Lower lobe of right lung (tissue), 2 donors: ENCODE results near the gene SMIM26. TPM values are rescaled to one million over a fixed set of nuclear protein-coding genes. Genes with fewer than 3 reads are reported as not detected.

Experiments used
- ATAC-seq, 2 donors: fragments of 200-7000 bp; cut with Tn5 transposase; one replicate each; pipeline ENCODE4 v1.9.1; 2020 to 2022; ENCODE audit warnings: mild to moderate bottlenecking in 2 of 2, moderate library complexity in 2 of 2
- DNase-seq: peaks from one replicate; pipeline ENCODE4 v3.0.0-alpha.2; 2020
- H3K27ac ChIP-seq: fragments of 200-600 bp; one replicate; pipeline ENCODE4 v1.8.0; 2022
- H3K27me3 ChIP-seq: fragments of 200-600 bp; one replicate; pipeline ENCODE4 v1.8.0; 2022; ENCODE audit warnings: low read depth
- H3K36me3 ChIP-seq: fragments of 200-600 bp; one replicate; pipeline ENCODE4 v1.8.0; 2022; ENCODE audit warnings: mild to moderate bottlenecking
- H3K4me1 ChIP-seq: fragments of 200-600 bp; one replicate; pipeline ENCODE4 v1.8.0; 2022
- H3K4me3 ChIP-seq: fragments of 200-600 bp; one replicate; pipeline ENCODE4 v1.8.0; 2022; ENCODE audit warnings: mild to moderate bottlenecking
- H3K9me3 ChIP-seq: fragments of 200-600 bp; one replicate; pipeline ENCODE4 v1.8.0; 2022
- CTCF ChIP-seq: fragments of 200-600 bp; IDR thresholded peaks from one replicate; pipeline ENCODE4 v1.8.0; 2022; ENCODE audit warnings: antibody characterized with exemption, mild to moderate bottlenecking
- intact Hi-C: fragments of 100-400 bp; cut with DNase I; formaldehyde crosslinking; loops from one replicate; pipeline ENCODE4 v1.11.0; 2022
- total RNA-seq: library from RNA; stranded (reverse); fragmentation: NEBNext Ultra II Directional; extraction: Animal tissue kit (Norgen Biotek cat#: 25700); gene quantifications from one replicate; pipeline ENCODE4 v1.2.1, GENCODE V29; 2021
- donor health status: DM: no; HTN: yes; CAD: no; lungs with severe emphysema.

SMIM26 gene
- total RNA-seq, 1 donor from 2014 or later, result 56.4 TPM

- DNase-seq (no peak), ATAC-seq (no peak)
- no peak for TF ChIP-seq CTCF
These were observed 29.6 kb upstream of the SMIM26 start for GRCh38 chr20:18537651-18538050.

GRCh38 chr20:18541741-18542140 lies 25.5 kb upstream of the SMIM26 start:
- no peaks in the 10 kb centered on the region for H3K27me3 ChIP-seq
- peaks cover 88% of the 10 kb centered on the region for H3K36me3 ChIP-seq
- no peak overlapping the region for H3K4me3 ChIP-seq
- intact Hi-C loops, result no loop called here
- no peaks in the 10 kb centered on the region for H3K9me3 ChIP-seq
- H3K27ac ChIP-seq, result no peak overlapping the region
- no peak for ATAC-seq
- TF ChIP-seq CTCF, result no peak
- no peaks in the 10 kb centered on the region for H3K4me1 ChIP-seq
- no peak for DNase-seq

More at GRCh38 chr20:18537651-18538050, 29.6 kb upstream of the SMIM26 start:
- no peak overlapping the region for H3K4me3 ChIP-seq
- intact Hi-C loops, result no loop called here
- no peak overlapping the region for H3K27ac ChIP-seq
- H3K9me3 ChIP-seq, result no peaks in the 10 kb centered on the region
- no peaks in the 10 kb centered on the region for H3K4me1 ChIP-seq
- no peaks in the 10 kb centered on the region for H3K27me3 ChIP-seq
- H3K36me3 ChIP-seq, result peaks cover 88% of the 10 kb centered on the region

- H3K4me3 ChIP-seq, result no peak overlapping the region
- H3K4me1 ChIP-seq, result no peaks in the 10 kb centered on the region
- no peak overlapping the region for H3K27ac ChIP-seq
- H3K36me3 ChIP-seq, result peaks cover 91% of the 10 kb centered on the region
- no peak for ATAC-seq
- no peaks in the 10 kb centered on the region for H3K9me3 ChIP-seq
- DNase-seq, result no peak
- no peaks in the 10 kb centered on the region for H3K27me3 ChIP-seq
- no peak for TF ChIP-seq CTCF
- intact Hi-C loops, result no loop called here
These were observed 24.0 kb upstream of the SMIM26 start for GRCh38 chr20:18543216-18543615.

- H3K27me3 ChIP-seq, result no peaks in the 10 kb centered on the region
- H3K4me3 ChIP-seq, result no peak overlapping the region
- H3K4me1 ChIP-seq, result no peaks in the 10 kb centered on the region
- intact Hi-C loops, result no loop called here
- no peaks in the 10 kb centered on the region for H3K9me3 ChIP-seq
- DNase-seq (no peak), ATAC-seq (no peak)
- peaks cover 94% of the 10 kb centered on the region for H3K36me3 ChIP-seq
- H3K27ac ChIP-seq, result no peak overlapping the region
- TF ChIP-seq CTCF, result no peak
These were observed 23.3 kb upstream of the SMIM26 start for GRCh38 chr20:18543932-18544331.

- Histone ChIP-seq H3K4me1 (no peaks in the 10 kb centered on the region), H3K36me3 (peaks cover 100% of the 10 kb centered on the region), H3K27me3 (no peaks in the 10 kb centered on the region), H3K27ac (no peak overlapping the region), H3K4me3 (no peak overlapping the region), H3K9me3 (no peaks in the 10 kb centered on the region)
- DNase-seq (no peak), ATAC-seq (no peak)
- TF ChIP-seq CTCF, result no peak
- intact Hi-C loops, result no loop called here
These were observed 21.7 kb upstream of the SMIM26 start for GRCh38 chr20:18545566-18545965.

GRCh38 chr20:18548465-18548864 lies 18.8 kb upstream of the SMIM26 start:
- ATAC-seq (no peak), DNase-seq (no peak)
- TF ChIP-seq CTCF, result no peak
- H3K27me3 ChIP-seq, result no peaks in the 10 kb centered on the region
- no peak overlapping the region for H3K4me3 ChIP-seq
- H3K4me1 ChIP-seq, result no peaks in the 10 kb centered on the region
- H3K36me3 ChIP-seq, result peaks cover 100% of the 10 kb centered on the region
- no peaks in the 10 kb centered on the region for H3K9me3 ChIP-seq
- intact Hi-C loops, result no loop called here
- H3K27ac ChIP-seq, result no peak overlapping the region
